HL-60 (cell line): ENCODE data around the gene TACC2.

Source experiments
- CTCF ChIP-seq: IDR thresholded peaks from one replicate; pipeline ENCODE4 v1.5.1; 2011; ENCODE audit warnings: low read length, control low read depth, inconsistent platforms; ENCODE audit not compliant: insufficient read depth
- GABPA ChIP-seq: IDR thresholded peaks from 2 replicates; pipeline ENCODE4 v1.6.1; 2012; ENCODE audit warnings: low read depth
- POLR2AphosphoS5 ChIP-seq: IDR thresholded peaks from 2 replicates; pipeline ENCODE4 v1.6.1; 2012; ENCODE audit warnings: low read depth
- SPI1 ChIP-seq: IDR thresholded peaks from 2 replicates; pipeline ENCODE4 v1.6.1; 2012; ENCODE audit warnings: low read depth, mild to moderate bottlenecking, borderline replicate concordance
- TF ChIP-seq, protein P1 (sequence below): IDR thresholded peaks from 2 replicates; pipeline ENCODE4 v1.6.1; 2012; ENCODE audit warnings: low read depth; ENCODE audit not compliant: insufficient replicate concordance

- no peak for TF ChIP-seq POLR2AphosphoS5
- no peak for TF ChIP-seq CTCF
- TF ChIP-seq, protein P1, sequence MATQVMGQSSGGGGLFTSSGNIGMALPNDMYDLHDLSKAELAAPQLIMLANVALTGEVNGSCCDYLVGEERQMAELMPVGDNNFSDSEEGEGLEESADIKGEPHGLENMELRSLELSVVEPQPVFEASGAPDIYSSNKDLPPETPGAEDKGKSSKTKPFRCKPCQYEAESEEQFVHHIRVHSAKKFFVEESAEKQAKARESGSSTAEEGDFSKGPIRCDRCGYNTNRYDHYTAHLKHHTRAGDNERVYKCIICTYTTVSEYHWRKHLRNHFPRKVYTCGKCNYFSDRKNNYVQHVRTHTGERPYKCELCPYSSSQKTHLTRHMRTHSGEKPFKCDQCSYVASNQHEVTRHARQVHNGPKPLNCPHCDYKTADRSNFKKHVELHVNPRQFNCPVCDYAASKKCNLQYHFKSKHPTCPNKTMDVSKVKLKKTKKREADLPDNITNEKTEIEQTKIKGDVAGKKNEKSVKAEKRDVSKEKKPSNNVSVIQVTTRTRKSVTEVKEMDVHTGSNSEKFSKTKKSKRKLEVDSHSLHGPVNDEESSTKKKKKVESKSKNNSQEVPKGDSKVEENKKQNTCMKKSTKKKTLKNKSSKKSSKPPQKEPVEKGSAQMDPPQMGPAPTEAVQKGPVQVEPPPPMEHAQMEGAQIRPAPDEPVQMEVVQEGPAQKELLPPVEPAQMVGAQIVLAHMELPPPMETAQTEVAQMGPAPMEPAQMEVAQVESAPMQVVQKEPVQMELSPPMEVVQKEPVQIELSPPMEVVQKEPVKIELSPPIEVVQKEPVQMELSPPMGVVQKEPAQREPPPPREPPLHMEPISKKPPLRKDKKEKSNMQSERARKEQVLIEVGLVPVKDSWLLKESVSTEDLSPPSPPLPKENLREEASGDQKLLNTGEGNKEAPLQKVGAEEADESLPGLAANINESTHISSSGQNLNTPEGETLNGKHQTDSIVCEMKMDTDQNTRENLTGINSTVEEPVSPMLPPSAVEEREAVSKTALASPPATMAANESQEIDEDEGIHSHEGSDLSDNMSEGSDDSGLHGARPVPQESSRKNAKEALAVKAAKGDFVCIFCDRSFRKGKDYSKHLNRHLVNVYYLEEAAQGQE: no peak
- no peak for TF ChIP-seq GABPA
- no peak for TF ChIP-seq SPI1
Measured at GRCh38 chr10:122173766-122174435, 184.9 kb downstream of the TACC2 start.
